HepG2 (cell line): Measurements from ENCODE around the gene UBXN6. TPM values are rescaled to one million over a fixed set of nuclear protein-coding genes. Genes with fewer than 3 reads are reported as not detected.
A peak's percentile ranks its signal among the peaks of the same experiment; 100 is the strongest.

Experiments
- ATF5 ChIP-seq: sonication (generic); formaldehyde crosslinking; IDR thresholded peaks from 2 replicates; pipeline ENCODE4 v1.4.0; 2020; ENCODE audit warnings: mild to moderate bottlenecking, low read depth, missing genetic modification reagents
- ELF1 ChIP-seq: sonication (generic); formaldehyde crosslinking; IDR thresholded peaks from 2 replicates; pipeline ENCODE4 v1.4.0; 2020; ENCODE audit warnings: missing genetic modification reagents
- KDM4B ChIP-seq: sonication (generic); formaldehyde crosslinking; IDR thresholded peaks from 2 replicates; pipeline ENCODE4 v1.4.0; 2020; ENCODE audit warnings: missing genetic modification reagents
- KDM6A ChIP-seq: IDR thresholded peaks from 2 replicates; pipeline ENCODE4 v1.6.1; 2016; ENCODE audit warnings: low read depth
- MAX ChIP-seq: IDR thresholded peaks from 2 replicates; pipeline ENCODE4 v1.6.1; 2012; ENCODE audit warnings: inconsistent platforms
- NFE2L2 ChIP-seq: fragments of 150-350 bp; IDR thresholded peaks from 2 replicates; pipeline ENCODE4 v1.6.1; 2014; ENCODE audit warnings: low read length
- NR2F2 ChIP-seq: IDR thresholded peaks from 2 replicates; pipeline ENCODE4 v1.6.1; 2012; ENCODE audit warnings: low read depth, inconsistent platforms, borderline replicate concordance
- POLR2G ChIP-seq: fragments of 200-400 bp; formaldehyde crosslinking; IDR thresholded peaks from 2 replicates; pipeline ENCODE4 v1.6.1; 2018; ENCODE audit warnings: mild to moderate bottlenecking, low read depth, low read length, moderate library complexity
- TBX3 ChIP-seq: fragments of 450-650 bp; IDR thresholded peaks from 2 replicates; pipeline ENCODE4 v1.6.1; 2017; ENCODE audit warnings: antibody characterized with exemption, mild to moderate bottlenecking, inconsistent platforms, borderline replicate concordance
- TEAD3 ChIP-seq: optimal IDR thresholded peaks from 2 replicates; pipeline ENCODE3; 2016; ENCODE audit warnings: borderline replicate concordance
- ZNF292 ChIP-seq: sonication (generic); formaldehyde crosslinking; IDR thresholded peaks from 2 replicates; pipeline ENCODE4 v1.8.1; 2022; ENCODE audit warnings: mild to moderate bottlenecking, low read depth, missing genetic modification reagents, borderline replicate concordance
- ZNF574 ChIP-seq: sonication (generic); formaldehyde crosslinking; IDR thresholded peaks from 2 replicates; pipeline ENCODE4 v1.4.0; 2020; ENCODE audit warnings: missing genetic modification reagents
- ZNF589 ChIP-seq: sonication (generic); formaldehyde crosslinking; conservative IDR thresholded peaks from 2 replicates; pipeline ENCODE4 v1.8.0; 2022; ENCODE audit warnings: mild to moderate bottlenecking, moderate library complexity, missing genetic modification reagents
- ZNF615 ChIP-seq: sonication (generic); formaldehyde crosslinking; IDR thresholded peaks from 2 replicates; pipeline ENCODE4 v1.5.0; 2020; ENCODE audit warnings: mild to moderate bottlenecking, missing genetic modification reagents, borderline replicate concordance
- ZNF644 ChIP-seq: IDR thresholded peaks from 2 replicates; pipeline ENCODE4 v1.6.1; 2016; ENCODE audit warnings: low read depth
- ZNF770 ChIP-seq: sonication (generic); formaldehyde crosslinking; IDR thresholded peaks from 2 replicates; pipeline ENCODE4 v1.5.0; 2020; ENCODE audit warnings: mild to moderate bottlenecking, missing genetic modification reagents
- ZSCAN12 ChIP-seq: sonication (generic); formaldehyde crosslinking; IDR thresholded peaks from 2 replicates; pipeline ENCODE4 v1.9.0; 2021; ENCODE audit warnings: mild to moderate bottlenecking, missing genetic modification reagents
- polyA plus RNA-seq, 8 experiments: library from polyadenylated mRNA; depleted of rRNA in 3 of 8; stranded (reverse) in 7 of 8; unstranded in 1 of 8; fragments of >200 nt; fragmentation: Illumina TruSeq in 4 of 8; extraction: Trizol in 4 of 8; gene quantifications; 2 replicates each; pipeline versions ENCODE4 v1.2.1 to v1.2.3, GENCODE V29; 2011 to 2016; ENCODE audit warnings: low read depth in 4 of 8, missing spikeins in 1 of 8, mixed read lengths in 1 of 8; ENCODE audit not compliant: insufficient read depth in 1 of 8
- total RNA-seq, 5 experiments: library from RNA; depleted of rRNA; stranded (reverse); fragments of >200 nt; fragmentation: Illumina TruSeq; extraction: Trizol; gene quantifications; 2 replicates each; pipeline ENCODE4 v1.2.3, GENCODE V29; 2016; ENCODE audit warnings: low read depth in 1 of 5
- TF ChIP-seq, protein P1 (sequence below), 2 experiments: sonication (generic) in 1 of 2; formaldehyde crosslinking in 1 of 2; IDR thresholded peaks; 2 replicates each; pipeline versions ENCODE4 v1.4.0 to v1.6.1; 2018 to 2020; ENCODE audit warnings: missing genetic modification reagents in 2 of 2, borderline replicate concordance in 1 of 2, low read depth in 1 of 2, mild to moderate bottlenecking in 1 of 2, missing biosample characterization in 1 of 2
- TF ChIP-seq, protein P2 (sequence below): sonication (generic); formaldehyde crosslinking; conservative IDR thresholded peaks from 2 replicates; pipeline ENCODE4 v1.4.0; 2020; ENCODE audit warnings: mild to moderate bottlenecking, missing genetic modification reagents, moderate library complexity

The UBXN6 gene
- total and polyA plus RNA-seq, 2 of the 13 experiments (the other 11 are each of a cell fraction or from before 2014, with no cell fraction given), result 34.9 to 35.5 TPM

DNA sequence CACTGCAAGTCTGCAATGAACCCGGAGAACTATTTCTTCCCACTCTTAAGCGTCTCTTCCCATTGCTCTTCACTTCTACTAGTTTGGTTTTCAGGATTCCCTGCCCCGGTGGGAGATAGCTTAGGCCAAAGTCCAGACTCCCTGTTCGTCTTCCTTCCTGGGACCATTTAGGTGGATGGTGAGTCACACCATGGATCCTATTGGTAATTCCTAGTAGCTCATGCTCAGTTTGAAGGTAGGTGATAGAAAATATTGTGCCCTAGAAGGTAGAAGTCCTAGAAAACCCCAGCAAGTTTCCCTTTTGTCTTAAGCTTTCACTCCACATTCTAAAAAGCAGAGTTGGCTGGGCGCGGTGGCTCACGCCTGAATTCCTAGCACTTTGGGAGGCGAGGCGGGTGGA is 41.3 kb downstream of the UBXN6 start (continued):
- TF ChIP-seq TEAD3 (CRISPR knock-in tag) (peak; percentile 26), ZNF574 (CRISPR knock-in tag) (no peak), MAX (no peak), KDM4B (CRISPR knock-in tag) (no peak), POLR2G (0 out of 2 replicates have a peak, but pooled peaks have one; percentile 26), ZNF615 (CRISPR knock-in tag) (no peak), ZNF770 (CRISPR knock-in tag) (no peak), KDM6A (CRISPR knock-in tag) (peak; percentile 44; the same call in 1 of the 2 replicates), NR2F2 (no peak), TBX3 (no peak), ZSCAN12 (CRISPR knock-in tag) (no peak), ZNF644 (CRISPR knock-in tag) (peak; percentile 94), ZNF292 (CRISPR knock-in tag) (no peak), NFE2L2 (no peak), ELF1 (0 out of 2 replicates have a peak, but pooled peaks have one; percentile 34), ATF5 (no peak), ZNF589 (CRISPR knock-in tag) (no peak)
- TF ChIP-seq, protein P1, sequence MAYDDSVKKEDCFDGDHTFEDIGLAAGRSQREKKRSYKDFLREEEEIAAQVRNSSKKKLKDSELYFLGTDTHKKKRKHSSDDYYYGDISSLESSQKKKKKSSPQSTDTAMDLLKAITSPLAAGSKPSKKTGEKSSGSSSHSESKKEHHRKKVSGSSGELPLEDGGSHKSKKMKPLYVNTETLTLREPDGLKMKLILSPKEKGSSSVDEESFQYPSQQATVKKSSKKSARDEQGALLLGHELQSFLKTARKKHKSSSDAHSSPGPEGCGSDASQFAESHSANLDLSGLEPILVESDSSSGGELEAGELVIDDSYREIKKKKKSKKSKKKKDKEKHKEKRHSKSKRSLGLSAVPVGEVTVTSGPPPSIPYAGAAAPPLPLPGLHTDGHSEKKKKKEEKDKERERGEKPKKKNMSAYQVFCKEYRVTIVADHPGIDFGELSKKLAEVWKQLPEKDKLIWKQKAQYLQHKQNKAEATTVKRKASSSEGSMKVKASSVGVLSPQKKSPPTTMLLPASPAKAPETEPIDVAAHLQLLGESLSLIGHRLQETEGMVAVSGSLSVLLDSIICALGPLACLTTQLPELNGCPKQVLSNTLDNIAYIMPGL (CRISPR knock-in tag; IDR thresholded peaks at IDR 0.05; ENCODE audit: borderline replicate concordance in 1 of 2, low read depth in 1 of 2), result no peak
- TF ChIP-seq, protein P2, sequence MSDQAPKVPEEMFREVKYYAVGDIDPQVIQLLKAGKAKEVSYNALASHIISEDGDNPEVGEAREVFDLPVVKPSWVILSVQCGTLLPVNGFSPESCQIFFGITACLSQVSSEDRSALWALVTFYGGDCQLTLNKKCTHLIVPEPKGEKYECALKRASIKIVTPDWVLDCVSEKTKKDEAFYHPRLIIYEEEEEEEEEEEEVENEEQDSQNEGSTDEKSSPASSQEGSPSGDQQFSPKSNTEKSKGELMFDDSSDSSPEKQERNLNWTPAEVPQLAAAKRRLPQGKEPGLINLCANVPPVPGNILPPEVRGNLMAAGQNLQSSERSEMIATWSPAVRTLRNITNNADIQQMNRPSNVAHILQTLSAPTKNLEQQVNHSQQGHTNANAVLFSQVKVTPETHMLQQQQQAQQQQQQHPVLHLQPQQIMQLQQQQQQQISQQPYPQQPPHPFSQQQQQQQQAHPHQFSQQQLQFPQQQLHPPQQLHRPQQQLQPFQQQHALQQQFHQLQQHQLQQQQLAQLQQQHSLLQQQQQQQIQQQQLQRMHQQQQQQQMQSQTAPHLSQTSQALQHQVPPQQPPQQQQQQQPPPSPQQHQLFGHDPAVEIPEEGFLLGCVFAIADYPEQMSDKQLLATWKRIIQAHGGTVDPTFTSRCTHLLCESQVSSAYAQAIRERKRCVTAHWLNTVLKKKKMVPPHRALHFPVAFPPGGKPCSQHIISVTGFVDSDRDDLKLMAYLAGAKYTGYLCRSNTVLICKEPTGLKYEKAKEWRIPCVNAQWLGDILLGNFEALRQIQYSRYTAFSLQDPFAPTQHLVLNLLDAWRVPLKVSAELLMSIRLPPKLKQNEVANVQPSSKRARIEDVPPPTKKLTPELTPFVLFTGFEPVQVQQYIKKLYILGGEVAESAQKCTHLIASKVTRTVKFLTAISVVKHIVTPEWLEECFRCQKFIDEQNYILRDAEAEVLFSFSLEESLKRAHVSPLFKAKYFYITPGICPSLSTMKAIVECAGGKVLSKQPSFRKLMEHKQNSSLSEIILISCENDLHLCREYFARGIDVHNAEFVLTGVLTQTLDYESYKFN (CRISPR knock-in tag), result peak; percentile 63
